Measurements from ENCODE around the gene SDHAF2. TPM values are rescaled to one million over a fixed set of nuclear protein-coding genes. Genes with fewer than 3 reads are reported as not detected.
A peak's percentile ranks its signal among the peaks of the same experiment; 100 is the strongest.

Gene SDHAF2
- total RNA-seq, 4 donors from 2014 or later, result 29.0 to 71.0 (median 48.3) TPM

DNA sequence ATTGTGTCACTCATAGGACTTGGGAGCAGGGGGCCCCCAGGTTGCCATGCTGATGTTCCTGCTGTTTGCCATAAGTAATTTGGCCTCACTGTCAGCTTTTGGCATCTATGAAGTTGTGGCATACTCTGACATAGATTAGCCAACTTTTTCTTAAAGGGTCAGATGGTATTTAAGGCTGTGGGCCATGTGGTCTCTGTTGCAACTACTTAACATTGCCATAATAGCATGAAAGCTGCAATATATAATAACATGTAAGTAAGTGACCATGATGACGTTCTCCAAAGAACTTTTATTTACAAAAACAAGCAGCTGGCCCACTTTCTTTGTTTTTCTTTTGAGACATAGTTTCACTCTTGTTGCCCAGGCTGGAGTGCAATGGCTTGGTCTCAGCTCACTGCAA lies 39.8 kb upstream of the SDHAF2 start:
- intact Hi-C loops (cut with DNase I), result no loop called here
- peaks cover 11 to 28% (median 24%) of the 10 kb centered on the region in 4 donors for H3K4me1 ChIP-seq
- DNase-seq (ENCODE audit: extremely low spot score), result no peak
- H3K36me3 ChIP-seq, result peaks cover 0 to 12% (median 7%) of the 10 kb centered on the region in 4 donors
- H3K4me3 ChIP-seq, result no peak overlapping the region
- 76% methylated on average over 1 of the region's 1 CpG for WGBS
- no peaks in the 10 kb centered on the region for H3K27me3 ChIP-seq
- no peak overlapping the region for H3K27ac ChIP-seq (replicated peaks in 1 of 4)
- TF ChIP-seq POLR2AphosphoS5 (IDR thresholded peaks at IDR 0.05) (no peak), EP300 (IDR thresholded peaks at IDR 0.05) (no peak), POLR2A (IDR thresholded peaks at IDR 0.05; ENCODE audit: low read depth) (no peak)
- TF ChIP-seq, protein P1, sequence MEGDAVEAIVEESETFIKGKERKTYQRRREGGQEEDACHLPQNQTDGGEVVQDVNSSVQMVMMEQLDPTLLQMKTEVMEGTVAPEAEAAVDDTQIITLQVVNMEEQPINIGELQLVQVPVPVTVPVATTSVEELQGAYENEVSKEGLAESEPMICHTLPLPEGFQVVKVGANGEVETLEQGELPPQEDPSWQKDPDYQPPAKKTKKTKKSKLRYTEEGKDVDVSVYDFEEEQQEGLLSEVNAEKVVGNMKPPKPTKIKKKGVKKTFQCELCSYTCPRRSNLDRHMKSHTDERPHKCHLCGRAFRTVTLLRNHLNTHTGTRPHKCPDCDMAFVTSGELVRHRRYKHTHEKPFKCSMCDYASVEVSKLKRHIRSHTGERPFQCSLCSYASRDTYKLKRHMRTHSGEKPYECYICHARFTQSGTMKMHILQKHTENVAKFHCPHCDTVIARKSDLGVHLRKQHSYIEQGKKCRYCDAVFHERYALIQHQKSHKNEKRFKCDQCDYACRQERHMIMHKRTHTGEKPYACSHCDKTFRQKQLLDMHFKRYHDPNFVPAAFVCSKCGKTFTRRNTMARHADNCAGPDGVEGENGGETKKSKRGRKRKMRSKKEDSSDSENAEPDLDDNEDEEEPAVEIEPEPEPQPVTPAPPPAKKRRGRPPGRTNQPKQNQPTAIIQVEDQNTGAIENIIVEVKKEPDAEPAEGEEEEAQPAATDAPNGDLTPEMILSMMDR (IDR thresholded peaks at IDR 0.05), result no peak
- H3K9me3 ChIP-seq, result no peaks in the 10 kb centered on the region

GRCh38 chr11:61392981-61393595 lies 36.8 kb upstream of the SDHAF2 start:
- DNase-seq (ENCODE audit: extremely low spot score), result no peak
- Histone ChIP-seq H3K36me3 (peaks cover 7 to 41% (median 25%) of the 10 kb centered on the region in 4 donors), H3K27me3 (no peaks in the 10 kb centered on the region), H3K9me3 (no peaks in the 10 kb centered on the region), H3K4me3 (peak overlapping the region; percentile 67 to 91 (median 76)), H3K27ac (replicated peaks in 1 of 4) (peak overlapping the region; percentile 77 to 88 (median 81)), H3K4me1 (peaks cover 11 to 20% (median 19%) of the 10 kb centered on the region in 4 donors)
- intact Hi-C loops (cut with DNase I), result no loop called here
- TF ChIP-seq, protein P1 (IDR thresholded peaks at IDR 0.05), result no peak
- TF ChIP-seq EP300 (IDR thresholded peaks at IDR 0.05) (no peak), POLR2AphosphoS5 (IDR thresholded peaks at IDR 0.05) (no peak), POLR2A (IDR thresholded peaks at IDR 0.05; ENCODE audit: low read depth) (no peak)
- 2% methylated on average over 15 of the region's 15 CpGs for WGBS

GRCh38 chr11:61401173-61401572 lies 28.8 kb upstream of the SDHAF2 start:
- no peaks in the 10 kb centered on the region for H3K27me3 ChIP-seq
- intact Hi-C loops (cut with DNase I), result no loop called here
- no peak overlapping the region for H3K27ac ChIP-seq (replicated peaks in 1 of 4)
- H3K4me3 ChIP-seq, result no peak overlapping the region
- TF ChIP-seq POLR2AphosphoS5 (IDR thresholded peaks at IDR 0.05), result no peak
- TF ChIP-seq POLR2A (IDR thresholded peaks at IDR 0.05; ENCODE audit: low read depth), result no peak
- no peak for TF ChIP-seq EP300 (IDR thresholded peaks at IDR 0.05)
- TF ChIP-seq, protein P1 (IDR thresholded peaks at IDR 0.05), result no peak
- peaks cover 33 to 90% (median 78%) of the 10 kb centered on the region in 4 donors for H3K36me3 ChIP-seq
- no peaks in the 10 kb centered on the region for H3K9me3 ChIP-seq
- 100% methylated on average over 1 of the region's 2 CpGs for WGBS
- H3K4me1 ChIP-seq, result no peaks in the 10 kb centered on the region
- no peak for DNase-seq (ENCODE audit: extremely low spot score)

GRCh38 chr11:61401573-61401972 lies 28.4 kb upstream of the SDHAF2 start:
- H3K27me3 ChIP-seq, result no peaks in the 10 kb centered on the region
- no peak overlapping the region for H3K4me3 ChIP-seq
- H3K9me3 ChIP-seq, result no peaks in the 10 kb centered on the region
- intact Hi-C loops (cut with DNase I), result no loop called here
- no peak for TF ChIP-seq POLR2AphosphoS5 (IDR thresholded peaks at IDR 0.05)
- TF ChIP-seq, protein P1 (IDR thresholded peaks at IDR 0.05), result no peak
- no peak for TF ChIP-seq POLR2A (IDR thresholded peaks at IDR 0.05; ENCODE audit: low read depth)
- TF ChIP-seq EP300 (IDR thresholded peaks at IDR 0.05), result no peak
- H3K27ac ChIP-seq (replicated peaks in 1 of 4), result no peak overlapping the region
- DNase-seq (ENCODE audit: extremely low spot score), result no peak
- H3K36me3 ChIP-seq, result peaks cover 33 to 90% (median 79%) of the 10 kb centered on the region in 4 donors
- no peaks in the 10 kb centered on the region for H3K4me1 ChIP-seq
- WGBS, result 94% methylated on average over 2 of the region's 2 CpGs
